ENCODE measurements around the gene HPGDS.
"Not testable (repeated sequence)": the region's sequence is repeated elsewhere in the genome, so short reads cannot be mapped to it uniquely, and the experiment has no call there.

GRCh38 chr4:94382891-94383290, 40.3 kb upstream of the HPGDS start:
- not testable (repeated sequence) for TF ChIP-seq CTCF (IDR thresholded peaks at IDR 0.05; ENCODE audit: poor library complexity); EZH2phosphoT487 (IDR thresholded peaks at IDR 0.05; ENCODE audit: low read depth, severe bottlenecking, unreplicated experiment)
